LNCaP clone FGC (cell line): ENCODE data around the gene SPATA6L.
A peak's percentile ranks its signal among the peaks of the same experiment; 100 is the strongest.

Experiments used
- DNase-seq: peaks from one replicate; pipeline ENCODE4 v3.0.0-alpha.2; 2011; ENCODE audit warnings: low read depth
- H3K4me3 ChIP-seq: 2 replicates; pipeline ENCODE4 v1.5.1; 2011; ENCODE audit warnings: mild to moderate bottlenecking, low read depth, low read length, control low read depth
- TF ChIP-seq, protein P1 (sequence below): IDR thresholded peaks from 2 replicates; pipeline ENCODE4 v1.5.1; 2012; ENCODE audit warnings: mild to moderate bottlenecking; ENCODE audit not compliant: control insufficient read depth, insufficient read depth; ENCODE audit errors: extremely low read depth

Gene SPATA6L

DNA sequence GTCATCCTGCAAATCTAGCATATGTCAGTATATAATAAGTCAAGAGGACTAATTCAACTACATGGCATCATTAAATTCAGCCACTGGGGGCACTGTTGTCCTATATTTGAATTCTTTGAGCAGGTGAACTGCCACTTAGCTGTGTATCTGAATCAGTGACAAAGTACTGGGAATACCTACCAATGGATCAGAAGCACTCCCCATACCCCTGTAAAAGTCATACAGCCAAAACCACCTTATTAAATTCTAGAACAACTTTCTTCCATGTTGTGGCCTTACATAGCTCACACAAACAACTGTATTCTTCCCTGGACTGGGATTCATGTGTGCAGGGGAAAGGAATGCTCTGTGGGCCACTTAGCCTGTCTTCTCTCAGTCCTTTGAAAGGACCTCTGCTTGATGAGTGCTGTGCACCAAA is 61.6 kb downstream of the SPATA6L start:
- peak; percentile 71 for DNase-seq
- TF ChIP-seq, protein P1, sequence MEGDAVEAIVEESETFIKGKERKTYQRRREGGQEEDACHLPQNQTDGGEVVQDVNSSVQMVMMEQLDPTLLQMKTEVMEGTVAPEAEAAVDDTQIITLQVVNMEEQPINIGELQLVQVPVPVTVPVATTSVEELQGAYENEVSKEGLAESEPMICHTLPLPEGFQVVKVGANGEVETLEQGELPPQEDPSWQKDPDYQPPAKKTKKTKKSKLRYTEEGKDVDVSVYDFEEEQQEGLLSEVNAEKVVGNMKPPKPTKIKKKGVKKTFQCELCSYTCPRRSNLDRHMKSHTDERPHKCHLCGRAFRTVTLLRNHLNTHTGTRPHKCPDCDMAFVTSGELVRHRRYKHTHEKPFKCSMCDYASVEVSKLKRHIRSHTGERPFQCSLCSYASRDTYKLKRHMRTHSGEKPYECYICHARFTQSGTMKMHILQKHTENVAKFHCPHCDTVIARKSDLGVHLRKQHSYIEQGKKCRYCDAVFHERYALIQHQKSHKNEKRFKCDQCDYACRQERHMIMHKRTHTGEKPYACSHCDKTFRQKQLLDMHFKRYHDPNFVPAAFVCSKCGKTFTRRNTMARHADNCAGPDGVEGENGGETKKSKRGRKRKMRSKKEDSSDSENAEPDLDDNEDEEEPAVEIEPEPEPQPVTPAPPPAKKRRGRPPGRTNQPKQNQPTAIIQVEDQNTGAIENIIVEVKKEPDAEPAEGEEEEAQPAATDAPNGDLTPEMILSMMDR: peak; percentile 66

DNA sequence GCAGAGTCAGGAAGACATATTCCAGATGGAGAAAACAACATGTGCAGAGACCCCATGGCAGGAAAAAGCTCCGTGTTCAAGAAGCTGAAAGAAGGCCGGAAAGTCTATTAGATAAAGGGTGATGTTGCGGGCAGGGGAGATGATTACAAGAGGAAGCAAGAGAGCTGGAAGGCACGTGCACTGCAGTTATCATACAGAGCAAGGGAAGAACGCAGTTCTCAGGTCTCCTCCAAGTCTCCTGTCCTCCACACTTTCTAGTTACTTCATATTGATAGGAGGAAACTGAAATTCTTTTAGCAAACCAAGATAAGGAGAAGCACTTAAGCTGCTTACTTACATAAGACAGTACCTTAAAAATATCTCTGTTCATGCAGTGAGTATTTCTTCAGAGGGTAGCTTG is 62.5 kb downstream of the SPATA6L start:
- TF ChIP-seq, protein P1: no peak
- no peak for DNase-seq
- H3K4me3 ChIP-seq: no peak overlapping the region

More for the DNA sequence above, 61.6 kb downstream of the SPATA6L start:
- no peak overlapping the region for H3K4me3 ChIP-seq

DNA sequence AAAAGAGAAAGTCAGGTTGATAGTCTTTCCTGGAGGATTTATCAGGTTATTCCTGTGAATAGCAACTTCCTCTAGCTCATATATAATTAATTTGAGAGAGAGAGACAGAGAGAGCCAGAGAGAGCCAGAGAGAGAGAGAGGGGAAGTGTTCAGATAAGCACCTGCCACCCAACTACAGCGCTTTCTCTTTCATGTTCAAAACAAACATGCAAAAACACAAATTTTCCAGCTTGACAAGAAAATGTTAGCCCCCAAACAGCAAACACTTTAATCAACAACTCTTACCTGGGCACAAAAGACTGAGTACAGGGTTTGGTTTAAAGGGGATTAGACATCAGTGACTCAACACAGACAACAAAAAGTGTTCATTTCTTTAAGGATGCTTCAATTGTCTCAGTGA is 65.9 kb downstream of the SPATA6L start:
- no peak for DNase-seq
- TF ChIP-seq, protein P1: no peak
- H3K4me3 ChIP-seq: no peak overlapping the region

DNA sequence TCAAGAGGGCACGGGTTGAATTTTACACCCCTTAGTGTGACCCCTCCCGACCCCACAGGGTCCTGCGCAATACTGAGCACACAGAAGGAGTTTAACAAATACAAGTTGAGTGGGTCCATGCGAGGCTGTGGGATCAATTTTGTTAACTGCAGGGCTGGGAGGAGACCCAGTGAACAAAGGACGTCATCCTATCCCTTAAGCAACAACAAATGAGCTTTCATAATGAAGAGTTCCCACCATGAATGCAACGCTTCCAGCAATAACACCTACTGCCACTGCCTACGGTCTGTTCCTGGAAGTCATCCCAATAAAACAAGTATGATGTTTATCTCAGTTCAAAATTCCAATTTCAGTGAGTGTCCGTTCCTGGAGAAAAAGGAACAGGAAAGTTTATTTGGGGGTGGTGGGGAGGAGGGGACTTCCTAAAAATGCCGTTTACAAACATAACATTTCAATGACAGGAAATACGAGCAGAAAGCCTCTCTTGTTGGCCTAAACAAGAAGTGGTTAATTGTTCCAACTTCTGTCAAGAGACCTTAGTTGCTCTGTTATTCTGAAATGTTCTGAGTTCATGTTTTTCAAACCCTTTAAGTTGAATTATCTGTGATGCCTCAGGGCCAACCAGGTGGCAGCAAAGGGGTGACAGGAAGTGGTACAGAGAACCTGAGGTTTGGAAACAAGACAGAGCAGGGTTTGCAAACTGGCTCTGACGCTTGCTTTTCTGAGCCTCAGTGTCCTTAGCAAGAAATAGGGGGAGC is 69.9 kb downstream of the SPATA6L start:
- TF ChIP-seq, protein P1: no peak
- no peak overlapping the region for H3K4me3 ChIP-seq
- no peak for DNase-seq

DNA sequence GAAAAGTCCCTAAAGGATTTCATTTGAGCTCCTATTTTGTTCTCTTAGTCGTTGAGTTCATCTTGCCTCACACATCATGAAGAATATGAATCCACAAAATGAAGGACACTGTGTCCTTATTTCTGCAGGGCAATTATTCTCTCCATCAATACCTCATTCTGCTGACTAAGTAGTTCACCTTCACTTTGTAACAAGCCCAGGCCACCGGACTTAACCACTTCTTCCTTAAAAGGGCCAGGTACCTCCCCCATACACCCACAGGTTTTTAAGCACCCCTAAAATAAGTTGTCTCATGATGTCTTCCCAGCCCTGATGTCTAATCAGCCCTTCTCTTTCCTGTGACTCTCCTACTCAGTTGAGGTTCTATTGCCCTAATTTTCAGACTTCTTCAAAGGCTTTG is 71.3 kb downstream of the SPATA6L start:
- DNase-seq: no peak
- H3K4me3 ChIP-seq: no peak overlapping the region
- TF ChIP-seq, protein P1: no peak

DNA sequence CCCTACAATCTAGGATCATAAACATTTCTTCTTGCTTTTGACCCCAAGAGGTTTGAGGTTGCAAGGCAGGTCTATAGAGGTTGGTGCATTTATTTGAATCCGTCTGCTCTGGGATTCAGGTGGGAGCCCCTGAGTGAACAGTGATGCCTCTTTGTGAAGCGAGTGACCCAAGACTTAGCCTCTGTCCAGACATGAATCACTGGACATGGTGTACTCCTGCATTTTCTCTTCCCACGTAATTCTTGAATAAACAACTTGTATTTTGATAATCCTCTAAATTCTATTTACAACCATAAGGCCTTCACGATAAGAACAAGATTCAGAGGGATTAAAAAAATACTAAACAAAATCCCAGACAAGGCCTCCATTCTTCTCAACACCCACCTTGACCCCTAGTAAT is 71.7 kb downstream of the SPATA6L start:
- no peak for DNase-seq
- H3K4me3 ChIP-seq: no peak overlapping the region
- TF ChIP-seq, protein P1: no peak

DNA sequence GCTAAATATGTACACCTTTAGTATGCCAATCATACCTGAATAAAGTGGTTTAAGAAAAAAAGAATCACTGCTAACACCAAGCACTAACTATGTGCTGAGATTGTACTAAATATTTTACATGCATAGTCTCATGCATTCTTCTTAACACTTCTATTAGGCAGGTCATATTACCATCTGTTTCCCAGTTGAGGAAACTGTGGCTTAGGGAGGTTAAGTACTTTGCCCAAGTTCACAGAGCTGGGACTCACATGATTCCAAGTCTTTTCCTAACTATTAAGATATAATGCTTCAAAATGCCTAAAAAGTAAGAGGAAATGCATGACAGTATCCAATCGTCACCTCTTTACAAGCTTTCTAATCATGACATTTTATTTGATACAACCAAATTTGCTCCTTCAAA is 73.4 kb downstream of the SPATA6L start:
- DNase-seq: no peak
- TF ChIP-seq, protein P1: no peak
- H3K4me3 ChIP-seq: no peak overlapping the region
